ENCODE measurements around the gene RNU6-7.

Gene RNU6-7

GRCh38 chr14:32205984-32206383 lies 4.1 kb downstream of the RNU6-7 start:
- DNase-seq, result no peak

GRCh38 chr14:32206552-32206951 lies 4.7 kb downstream of the RNU6-7 start:
- no peak for DNase-seq

- no peak for DNase-seq
These were observed 6.6 kb downstream of the RNU6-7 start for GRCh38 chr14:32208490-32208889.

- no peak for DNase-seq
These were observed 7.6 kb downstream of the RNU6-7 start for GRCh38 chr14:32209471-32209870.

GRCh38 chr14:32211068-32211404 lies 9.2 kb downstream of the RNU6-7 start:
- DNase-seq, result no peak

DNA sequence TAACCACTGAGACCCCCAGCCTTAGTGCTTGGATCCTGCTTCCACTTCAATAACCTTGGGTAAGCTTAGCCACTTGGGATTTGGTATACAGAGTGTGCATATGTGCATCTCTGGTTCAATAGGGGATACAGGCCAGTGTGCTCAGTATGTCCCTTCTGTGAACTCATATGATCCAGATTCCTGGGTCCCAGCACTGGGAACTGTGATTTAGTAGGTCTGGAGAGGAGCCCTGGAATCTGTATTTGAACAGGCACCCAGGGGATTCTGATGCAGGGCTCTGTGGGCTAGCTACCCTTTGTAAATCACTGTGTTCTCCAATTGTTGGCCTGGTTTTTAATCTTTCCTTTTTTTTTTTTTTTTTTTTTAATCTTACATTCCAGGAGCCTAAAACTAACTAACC lies 11.0 kb downstream of the RNU6-7 start:
- DNase-seq, result no peak

DNA sequence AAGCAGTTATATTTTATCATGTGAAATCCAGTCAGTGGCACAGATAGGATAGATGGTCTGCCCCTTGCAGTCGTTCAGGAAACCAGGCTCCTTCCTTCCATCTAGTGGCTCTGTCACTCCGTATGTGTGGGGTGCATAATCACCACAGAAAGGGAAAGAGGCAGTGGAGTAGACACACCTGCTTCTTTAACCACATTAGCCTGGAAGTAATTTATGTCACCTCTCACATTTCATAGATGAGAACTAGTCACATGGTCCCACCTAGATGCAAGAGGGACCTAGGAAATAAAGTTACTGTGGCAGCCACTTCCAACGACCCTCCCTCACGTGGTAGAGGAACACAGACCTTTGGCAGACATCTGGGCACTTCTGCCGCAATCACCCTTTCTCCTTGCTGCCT lies 15.5 kb downstream of the RNU6-7 start:
- DNase-seq, result no peak

DNA sequence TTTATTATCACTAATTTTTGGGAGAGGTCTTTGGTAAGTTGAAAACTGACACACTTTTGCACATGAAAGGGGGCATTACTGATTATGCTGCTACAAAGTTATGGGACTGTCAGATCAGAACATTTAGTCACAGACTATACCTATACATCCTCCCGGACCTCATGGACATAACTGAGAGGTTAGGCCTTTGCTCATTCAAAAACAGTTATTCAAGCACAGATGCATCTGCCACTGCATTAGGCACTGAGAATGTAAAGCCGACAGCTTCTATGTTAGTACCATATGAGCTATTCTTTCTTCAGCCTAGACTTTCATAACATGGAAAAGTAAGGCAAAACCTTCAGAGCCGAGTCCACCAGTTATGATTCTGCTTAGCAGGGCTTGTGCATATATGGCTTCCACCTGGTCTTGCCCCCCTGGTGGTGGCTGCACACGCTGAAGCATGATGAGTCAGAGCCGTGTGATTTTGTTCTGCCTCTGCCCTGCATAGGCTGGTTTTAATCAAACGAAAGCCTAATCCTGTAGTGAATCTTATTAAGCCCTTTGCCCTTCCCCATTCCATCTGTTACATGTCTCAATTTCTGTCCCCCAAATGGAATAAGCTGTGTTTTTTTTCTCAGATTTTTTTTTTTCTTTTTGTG lies 23.0 kb downstream of the RNU6-7 start:
- DNase-seq, result no peak

- DNase-seq, result no peak
These were observed 23.6 kb downstream of the RNU6-7 start for GRCh38 chr14:32225378-32225920.

- no peak for DNase-seq
These were observed 24.2 kb downstream of the RNU6-7 start for GRCh38 chr14:32226056-32226455.

GRCh38 chr14:32230181-32230580 lies 28.3 kb downstream of the RNU6-7 start:
- no peak for DNase-seq

- DNase-seq, result no peak
These were observed 28.9 kb downstream of the RNU6-7 start for GRCh38 chr14:32230695-32231280.

DNA sequence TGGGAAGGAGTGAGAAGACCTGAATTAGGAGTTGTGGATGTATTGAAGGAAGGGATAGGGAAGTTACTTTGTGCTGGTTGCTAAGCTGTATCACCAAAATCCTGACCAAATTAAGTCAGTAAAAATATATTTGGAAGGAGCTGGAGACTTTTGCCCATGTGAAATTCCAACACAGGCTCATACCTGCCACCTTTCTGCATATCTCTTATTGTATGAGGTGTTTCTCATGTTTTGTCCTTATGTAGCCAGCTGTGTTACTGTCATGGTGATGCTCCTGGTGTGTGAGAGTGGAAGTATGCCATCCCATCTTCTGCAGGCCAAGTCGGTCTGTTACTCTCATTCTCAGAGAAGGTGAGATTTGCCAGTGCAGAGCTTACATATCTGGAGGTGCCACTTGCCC lies 30.6 kb downstream of the RNU6-7 start:
- no peak for DNase-seq

GRCh38 chr14:32233260-32233659 lies 31.4 kb downstream of the RNU6-7 start:
- DNase-seq, result no peak

GRCh38 chr14:32244404-32244803 lies 42.6 kb downstream of the RNU6-7 start:
- no peak for DNase-seq

DNA sequence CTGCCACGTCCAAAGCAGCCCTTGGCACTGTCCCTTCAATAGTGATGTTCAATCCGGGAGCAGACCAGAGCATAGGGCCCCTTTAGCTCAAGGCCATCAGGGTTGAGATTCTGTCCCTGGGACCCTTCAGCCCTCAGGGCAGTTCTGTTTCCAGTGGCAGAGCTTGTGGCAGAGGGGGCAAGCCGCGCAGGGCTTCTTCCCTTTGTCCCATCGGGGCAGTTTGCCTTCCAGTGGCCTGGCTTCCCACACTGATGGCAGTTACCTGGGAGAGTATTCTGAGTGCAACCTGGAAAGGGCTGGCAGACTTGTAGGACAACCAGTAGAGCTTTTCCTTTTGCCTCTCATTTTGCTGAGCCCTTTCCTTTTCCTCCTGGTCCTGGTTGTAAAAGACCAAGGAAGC lies 44.9 kb downstream of the RNU6-7 start:
- DNase-seq, result no peak

GRCh38 chr14:32249371-32249770 lies 47.5 kb downstream of the RNU6-7 start:
- DNase-seq, result no peak

- no peak for DNase-seq
These were observed 47.9 kb downstream of the RNU6-7 start for GRCh38 chr14:32249780-32250179.

DNA sequence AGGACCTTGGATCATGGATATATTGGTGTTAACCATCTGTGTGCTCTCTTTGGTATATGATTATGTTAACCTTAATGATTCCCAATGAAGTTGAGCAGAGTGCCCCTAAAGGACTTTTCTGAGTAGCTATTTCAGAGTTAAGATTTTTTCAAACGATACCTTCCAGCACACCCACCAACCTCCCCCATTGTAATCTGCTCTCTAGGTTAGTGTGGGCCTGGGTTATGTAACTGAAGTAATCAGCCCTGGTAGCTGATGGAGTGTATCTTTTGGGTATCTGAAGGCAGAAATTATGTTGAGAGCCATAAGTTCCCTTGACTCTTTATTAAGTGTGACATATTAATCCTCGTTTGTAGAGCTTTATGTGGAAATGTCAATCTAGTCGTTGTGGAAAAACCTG lies 48.8 kb downstream of the RNU6-7 start:
- no peak for DNase-seq

GRCh38 chr14:32251530-32251929 lies 49.7 kb downstream of the RNU6-7 start:
- DNase-seq, result no peak

Measured in right hindlimb (tissue), 1 donor.